OCI-LY3 (cell line): ENCODE data around the gene APOA1.

ENCODE experiments used
- EZH2phosphoT487 ChIP-seq: fragments of 200-600 bp; shearing (Covaris generic); IDR thresholded peaks from 2 replicates; pipeline ENCODE4 v1.6.1; 2018; ENCODE audit warnings: antibody characterized with exemption, mixed run types, low read depth
- TF ChIP-seq, protein P1 (sequence below): fragments of 200-600, 300-600 bp; sonication (generic); IDR thresholded peaks from 2 replicates; pipeline ENCODE4 v1.5.1; 2014; ENCODE audit warnings: antibody characterized with exemption, low read length, low read depth

DNA sequence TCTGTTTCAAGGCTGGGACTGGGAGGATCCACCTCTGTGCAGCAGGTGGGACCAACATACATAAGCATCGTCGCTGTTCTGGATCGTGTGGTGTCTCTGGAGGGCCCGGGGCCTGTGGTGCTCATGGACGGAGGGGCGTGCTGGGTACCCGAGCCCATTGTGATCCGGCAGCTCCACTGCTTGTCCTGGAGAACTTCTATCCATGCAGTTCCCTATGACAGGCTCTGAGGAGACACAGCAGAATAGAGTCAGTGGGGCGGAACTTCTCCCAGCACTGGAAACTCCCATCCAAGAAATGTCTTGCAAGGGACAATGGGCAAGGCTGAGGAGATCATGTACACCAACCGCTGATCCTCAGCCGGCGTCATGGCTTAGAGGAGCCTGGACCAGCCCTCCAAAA is 11.6 kb upstream of the APOA1 start:
- TF ChIP-seq, protein P1, sequence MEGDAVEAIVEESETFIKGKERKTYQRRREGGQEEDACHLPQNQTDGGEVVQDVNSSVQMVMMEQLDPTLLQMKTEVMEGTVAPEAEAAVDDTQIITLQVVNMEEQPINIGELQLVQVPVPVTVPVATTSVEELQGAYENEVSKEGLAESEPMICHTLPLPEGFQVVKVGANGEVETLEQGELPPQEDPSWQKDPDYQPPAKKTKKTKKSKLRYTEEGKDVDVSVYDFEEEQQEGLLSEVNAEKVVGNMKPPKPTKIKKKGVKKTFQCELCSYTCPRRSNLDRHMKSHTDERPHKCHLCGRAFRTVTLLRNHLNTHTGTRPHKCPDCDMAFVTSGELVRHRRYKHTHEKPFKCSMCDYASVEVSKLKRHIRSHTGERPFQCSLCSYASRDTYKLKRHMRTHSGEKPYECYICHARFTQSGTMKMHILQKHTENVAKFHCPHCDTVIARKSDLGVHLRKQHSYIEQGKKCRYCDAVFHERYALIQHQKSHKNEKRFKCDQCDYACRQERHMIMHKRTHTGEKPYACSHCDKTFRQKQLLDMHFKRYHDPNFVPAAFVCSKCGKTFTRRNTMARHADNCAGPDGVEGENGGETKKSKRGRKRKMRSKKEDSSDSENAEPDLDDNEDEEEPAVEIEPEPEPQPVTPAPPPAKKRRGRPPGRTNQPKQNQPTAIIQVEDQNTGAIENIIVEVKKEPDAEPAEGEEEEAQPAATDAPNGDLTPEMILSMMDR, result no peak
- TF ChIP-seq EZH2phosphoT487, result no peak
